PFSK-1 (cell line): ENCODE data around the gene NAE1.

Experiments
- FOXP2 ChIP-seq: optimal IDR thresholded peaks from 2 replicates; pipeline ENCODE3; 2011; ENCODE audit warnings: borderline replicate concordance, control low read depth, inconsistent platforms; ENCODE audit not compliant: insufficient read depth; ENCODE audit errors: extremely low read length, extremely low read depth
- POLR2AphosphoS5 ChIP-seq: IDR thresholded peaks from 2 replicates; pipeline ENCODE4 v1.6.1; 2012; ENCODE audit warnings: low read depth, mild to moderate bottlenecking, control low read depth, low read length, moderate library complexity
- SIN3A ChIP-seq: IDR thresholded peaks from 2 replicates; pipeline ENCODE4 v1.6.1; 2012; ENCODE audit warnings: mild to moderate bottlenecking, low read length, moderate library complexity, borderline replicate concordance; ENCODE audit not compliant: insufficient read depth
- TAF1 ChIP-seq: IDR thresholded peaks from 2 replicates; pipeline ENCODE4 v1.6.1; 2012; ENCODE audit warnings: low read length, control low read depth, borderline replicate concordance; ENCODE audit not compliant: insufficient read depth
- TF ChIP-seq, protein P1 (sequence below), 2 experiments: IDR thresholded peaks; 2 replicates each; pipeline versions ENCODE4 v1.6.1 to v1.8.0; 2011 to 2012; ENCODE audit warnings: low read depth in 2 of 2, low read length in 2 of 2, control low read depth in 1 of 2, inconsistent platforms in 1 of 2, mild to moderate bottlenecking in 1 of 2, moderate library complexity in 1 of 2; ENCODE audit not compliant: insufficient read depth in 1 of 2

DNA sequence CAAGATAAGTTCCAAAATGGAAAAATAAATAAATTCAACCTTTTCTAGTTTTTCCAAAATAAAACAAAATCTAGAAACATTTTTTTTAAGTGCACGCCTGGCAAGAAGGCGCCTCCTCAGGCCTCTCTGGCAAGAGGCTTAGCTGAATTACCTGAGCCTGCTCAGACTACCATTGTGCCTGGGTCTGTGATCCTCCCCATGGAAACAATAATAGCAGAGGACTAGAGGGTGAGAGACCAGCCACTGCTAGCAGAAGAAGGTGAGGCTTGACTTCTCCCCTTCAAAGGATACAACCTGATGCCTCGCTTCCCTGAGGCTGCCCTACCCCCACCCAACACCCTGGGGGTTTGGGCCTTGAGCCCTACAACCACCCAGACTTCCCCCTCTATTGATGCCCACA is 44.2 kb downstream of the NAE1 start:
- TF ChIP-seq SIN3A (no peak), TAF1 (no peak), POLR2AphosphoS5 (no peak), FOXP2 (no peak)
- TF ChIP-seq, protein P1, sequence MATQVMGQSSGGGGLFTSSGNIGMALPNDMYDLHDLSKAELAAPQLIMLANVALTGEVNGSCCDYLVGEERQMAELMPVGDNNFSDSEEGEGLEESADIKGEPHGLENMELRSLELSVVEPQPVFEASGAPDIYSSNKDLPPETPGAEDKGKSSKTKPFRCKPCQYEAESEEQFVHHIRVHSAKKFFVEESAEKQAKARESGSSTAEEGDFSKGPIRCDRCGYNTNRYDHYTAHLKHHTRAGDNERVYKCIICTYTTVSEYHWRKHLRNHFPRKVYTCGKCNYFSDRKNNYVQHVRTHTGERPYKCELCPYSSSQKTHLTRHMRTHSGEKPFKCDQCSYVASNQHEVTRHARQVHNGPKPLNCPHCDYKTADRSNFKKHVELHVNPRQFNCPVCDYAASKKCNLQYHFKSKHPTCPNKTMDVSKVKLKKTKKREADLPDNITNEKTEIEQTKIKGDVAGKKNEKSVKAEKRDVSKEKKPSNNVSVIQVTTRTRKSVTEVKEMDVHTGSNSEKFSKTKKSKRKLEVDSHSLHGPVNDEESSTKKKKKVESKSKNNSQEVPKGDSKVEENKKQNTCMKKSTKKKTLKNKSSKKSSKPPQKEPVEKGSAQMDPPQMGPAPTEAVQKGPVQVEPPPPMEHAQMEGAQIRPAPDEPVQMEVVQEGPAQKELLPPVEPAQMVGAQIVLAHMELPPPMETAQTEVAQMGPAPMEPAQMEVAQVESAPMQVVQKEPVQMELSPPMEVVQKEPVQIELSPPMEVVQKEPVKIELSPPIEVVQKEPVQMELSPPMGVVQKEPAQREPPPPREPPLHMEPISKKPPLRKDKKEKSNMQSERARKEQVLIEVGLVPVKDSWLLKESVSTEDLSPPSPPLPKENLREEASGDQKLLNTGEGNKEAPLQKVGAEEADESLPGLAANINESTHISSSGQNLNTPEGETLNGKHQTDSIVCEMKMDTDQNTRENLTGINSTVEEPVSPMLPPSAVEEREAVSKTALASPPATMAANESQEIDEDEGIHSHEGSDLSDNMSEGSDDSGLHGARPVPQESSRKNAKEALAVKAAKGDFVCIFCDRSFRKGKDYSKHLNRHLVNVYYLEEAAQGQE (IDR thresholded peaks at IDR 0.05; ENCODE audit: insufficient read depth in 1 of 2, low read depth in 2 of 2, low read length in 2 of 2) = no peak
